NOMO-1 (cell line): ENCODE data around the gene PCMTD2.
"Not testable (repeated sequence)": the region's sequence is repeated elsewhere in the genome, so short reads cannot be mapped to it uniquely, and the experiment has no call there.

Experiments
- DNase-seq, 2 experiments: peaks; one replicate each; lab custom pipeline; 2025; ENCODE audit not compliant: unreplicated experiment in 2 of 2; lab: John Stamatoyannopoulos, UW

PCMTD2 gene

DNA sequence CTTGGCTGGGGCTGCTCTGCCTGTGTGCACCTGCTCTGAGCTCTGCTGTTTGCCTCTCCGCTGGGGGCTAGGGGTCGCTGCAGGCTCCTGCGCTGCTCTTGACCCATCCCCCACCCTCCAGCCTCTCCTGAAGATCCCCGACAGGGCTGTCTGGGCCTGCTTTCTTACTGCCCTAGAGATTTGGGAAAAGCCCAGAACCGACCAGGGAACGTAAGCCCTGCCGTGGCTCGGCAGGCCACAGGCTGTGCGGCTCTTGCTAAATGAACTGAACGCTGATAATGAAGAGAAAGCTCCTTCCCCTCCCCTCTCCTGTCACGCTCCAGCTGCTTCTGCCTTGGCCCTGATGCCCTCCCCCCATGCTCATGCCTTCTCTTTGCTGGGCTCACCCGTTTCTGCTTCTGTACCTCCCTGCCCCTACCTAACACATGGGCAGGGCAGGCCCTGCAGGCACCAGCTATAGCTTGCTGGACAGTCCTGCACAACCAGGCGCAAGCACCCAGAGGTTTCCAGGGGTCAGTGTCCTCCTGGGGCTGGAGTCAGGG lies 32.0 kb upstream of the PCMTD2 start:
- DNase-seq, result no peak

DNA sequence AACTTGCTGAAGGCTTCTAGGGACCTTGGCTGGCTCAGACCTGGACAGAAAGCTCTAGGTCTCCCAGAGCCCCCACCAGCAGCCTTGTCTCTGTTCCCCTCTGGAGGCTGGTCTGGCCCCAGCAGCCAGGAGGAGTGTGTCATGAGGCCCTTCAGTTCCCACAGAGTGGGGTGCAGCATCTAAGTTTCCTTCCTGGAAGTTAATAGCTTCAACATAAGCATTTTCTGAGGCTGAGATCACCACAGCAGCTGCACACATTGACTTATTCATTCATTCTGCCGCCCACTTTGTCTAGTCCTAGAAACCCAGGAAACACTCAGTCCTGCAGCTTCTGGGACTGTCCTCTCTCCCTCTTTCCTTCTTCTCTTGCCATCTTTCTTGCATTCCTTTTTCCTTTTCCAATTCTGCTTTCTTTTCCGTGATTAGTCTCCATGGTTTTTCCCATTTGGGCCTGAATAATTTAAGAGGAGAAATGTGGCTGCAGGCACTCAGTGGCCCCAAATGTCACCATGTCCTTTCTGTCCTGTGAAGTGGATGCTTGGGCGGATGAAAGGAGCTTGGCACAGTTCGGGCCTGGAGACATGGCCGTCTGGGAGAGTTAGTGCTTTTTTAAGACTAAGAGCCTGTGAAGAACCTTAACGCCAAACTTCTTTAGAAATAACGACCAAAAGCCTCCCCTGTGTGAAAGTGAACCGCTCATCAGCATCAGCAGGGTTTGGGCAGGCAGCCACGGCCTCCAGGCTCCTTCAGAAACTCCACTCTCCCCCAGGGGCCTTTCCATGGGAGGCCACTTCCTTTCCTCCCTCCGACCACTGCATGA lies 31.0 kb upstream of the PCMTD2 start:
- DNase-seq, result no peak

DNA sequence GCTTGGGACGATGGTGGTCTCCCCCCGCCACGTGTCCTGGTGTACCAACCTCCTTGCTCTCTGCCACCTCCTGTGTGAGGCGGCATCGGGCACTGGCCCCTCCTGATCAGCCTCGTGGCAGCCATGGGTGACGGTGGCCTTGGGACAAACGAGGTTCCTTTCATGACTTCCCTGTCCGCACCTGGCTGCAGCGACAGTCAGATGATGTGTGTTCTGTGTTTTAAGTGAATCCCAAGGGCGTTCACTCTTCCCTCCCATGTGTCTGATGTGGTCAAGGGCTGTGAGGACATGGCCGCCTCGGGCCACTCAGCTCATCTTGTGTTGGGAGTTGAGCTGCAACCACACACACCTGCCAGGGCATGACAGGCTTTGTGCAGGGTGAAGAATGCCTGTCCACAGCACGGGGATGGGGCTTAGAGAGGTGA lies 30.4 kb upstream of the PCMTD2 start:
- DNase-seq, result no peak

DNA sequence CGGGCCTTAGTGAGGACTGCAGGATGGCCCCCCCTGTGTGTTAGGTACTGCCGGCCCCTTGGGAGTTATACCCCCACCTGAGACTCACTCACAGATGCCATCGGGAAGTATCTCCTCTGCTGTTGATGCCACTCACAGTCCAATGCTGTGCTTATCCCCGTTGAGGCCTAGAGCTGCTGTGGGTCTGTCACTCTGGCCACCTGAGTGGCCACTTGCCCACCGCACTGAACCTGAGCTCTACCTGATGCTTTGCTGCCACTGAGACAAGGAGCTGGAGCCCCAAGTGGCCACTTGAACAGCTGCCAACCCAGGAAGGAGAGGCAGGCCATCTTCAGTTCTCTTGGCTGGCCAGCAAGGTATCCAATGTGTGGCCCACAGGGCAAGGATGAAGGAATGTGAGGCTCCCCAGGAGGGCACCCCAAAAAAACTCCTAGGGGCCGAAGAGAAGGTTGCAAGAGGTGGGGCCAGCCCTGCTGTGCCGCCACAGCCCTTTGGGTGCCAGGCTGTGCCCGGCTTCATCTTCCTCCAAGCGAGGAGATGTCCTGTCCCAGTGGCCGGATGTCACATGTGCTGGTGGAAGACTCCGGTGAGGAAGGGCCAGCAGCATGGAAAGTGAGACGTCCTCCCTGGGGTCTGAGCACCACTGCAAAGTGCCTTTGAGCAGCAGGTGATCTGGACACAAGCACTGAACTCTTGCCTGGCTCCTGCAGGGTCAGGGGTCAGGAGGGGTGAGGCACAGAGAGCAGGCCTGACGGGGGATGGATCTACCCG lies 29.5 kb upstream of the PCMTD2 start:
- DNase-seq, result no peak

DNA sequence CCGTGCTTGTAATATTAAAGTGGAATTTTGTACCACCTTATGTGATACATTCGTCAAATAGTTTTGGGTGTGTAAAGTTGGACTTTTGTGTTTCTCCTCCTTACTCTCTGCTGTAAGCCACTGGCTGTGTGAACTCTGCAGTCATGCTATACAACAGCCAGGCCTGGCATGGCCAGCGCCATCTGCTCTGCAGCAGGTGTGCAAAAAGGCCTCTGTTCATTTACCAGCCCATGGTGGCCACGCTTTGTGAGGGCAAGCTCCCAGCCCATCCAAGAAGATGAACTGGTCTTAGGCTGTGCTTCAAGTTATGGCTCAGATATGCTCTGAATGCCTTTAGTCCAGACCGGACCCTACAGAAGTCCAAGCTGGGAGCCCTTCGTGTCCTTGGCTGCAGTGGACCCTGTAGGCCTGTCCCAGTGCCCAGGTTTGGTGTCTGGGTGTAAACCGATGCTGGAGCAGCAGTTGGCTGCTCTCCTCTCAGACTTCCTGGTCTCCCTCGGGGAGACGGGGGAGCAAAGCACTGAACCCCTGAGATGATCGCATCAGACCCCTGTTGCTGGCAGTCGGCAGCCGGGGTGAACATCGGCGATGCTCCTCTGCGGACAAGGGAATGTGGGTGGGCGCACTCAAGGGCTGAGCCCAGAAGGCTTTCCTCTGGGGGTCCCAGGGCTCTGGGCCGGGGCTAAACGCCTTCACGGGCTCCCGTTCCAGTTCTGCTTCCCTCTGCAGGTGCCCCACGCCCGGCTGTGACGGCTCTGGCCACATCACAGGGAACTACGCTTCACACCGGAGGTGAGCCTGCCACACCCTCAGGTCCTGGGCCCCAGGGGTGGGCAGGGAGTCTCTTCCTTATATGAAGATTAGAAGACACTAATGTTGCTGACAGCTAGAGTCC lies 28.6 kb upstream of the PCMTD2 start:
- no peak for DNase-seq

DNA sequence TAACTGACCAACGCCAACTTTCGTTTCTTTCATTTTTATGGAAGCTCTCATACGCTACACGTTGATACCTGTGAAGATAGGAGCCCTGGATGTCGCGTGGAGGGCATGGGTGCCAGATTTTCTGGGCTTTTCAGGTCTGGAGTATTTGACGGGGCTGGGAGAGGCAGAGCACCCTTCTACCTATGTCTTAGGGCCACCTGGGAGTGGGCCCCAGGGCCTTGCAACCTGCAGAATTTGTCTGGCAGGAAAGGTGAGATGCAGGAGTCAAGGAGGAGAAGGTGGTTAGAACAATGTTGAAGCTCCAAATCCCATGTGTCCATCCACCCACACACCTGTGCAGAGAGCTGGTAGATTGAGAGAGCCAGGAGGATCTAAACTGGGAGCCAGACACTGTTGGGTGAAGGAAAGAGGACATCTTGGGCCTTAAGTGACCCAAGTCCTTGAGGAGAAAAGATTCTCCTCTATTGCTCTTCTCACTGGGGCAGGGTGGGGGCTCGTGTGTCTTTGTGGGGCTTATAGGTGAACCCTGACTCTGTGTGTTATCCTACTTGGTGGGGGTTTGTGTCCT lies 27.4 kb upstream of the PCMTD2 start:
- no peak for DNase-seq

DNA sequence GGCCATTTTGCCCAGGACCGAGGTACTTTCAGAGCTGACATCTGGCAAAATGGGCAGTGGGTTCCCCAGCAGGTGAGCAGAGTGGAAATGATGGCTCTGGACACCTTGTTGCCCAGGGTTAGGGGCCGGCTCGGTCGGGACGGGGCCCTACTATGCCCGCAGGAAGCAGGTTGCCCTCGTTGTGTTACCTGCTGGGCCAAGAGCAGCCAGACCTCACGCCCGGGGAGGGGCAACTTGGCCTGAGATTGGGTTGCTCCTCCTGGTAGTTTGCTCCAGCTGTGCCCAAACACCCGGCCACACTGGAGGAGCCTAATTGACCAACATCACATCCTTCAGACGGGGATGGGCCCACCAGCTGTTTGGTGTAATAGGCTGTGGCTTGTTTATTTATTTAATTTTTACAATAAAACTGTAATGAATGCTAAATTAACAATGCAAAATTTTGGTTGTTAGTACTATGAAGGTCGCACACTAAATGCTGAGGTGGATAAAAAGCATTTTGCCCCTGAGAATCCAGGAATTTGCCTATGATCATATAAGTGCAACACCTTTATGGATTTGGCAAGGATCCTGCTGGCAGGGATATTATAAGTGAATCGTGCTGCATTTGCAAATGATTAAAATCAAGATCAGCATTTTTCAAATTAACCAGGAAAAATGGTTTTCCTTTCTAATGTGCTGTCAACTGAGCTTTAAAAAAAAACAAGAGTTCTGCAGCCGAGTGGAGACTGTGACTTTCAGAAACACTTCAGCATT lies 26.6 kb upstream of the PCMTD2 start:
- no peak for DNase-seq

DNA sequence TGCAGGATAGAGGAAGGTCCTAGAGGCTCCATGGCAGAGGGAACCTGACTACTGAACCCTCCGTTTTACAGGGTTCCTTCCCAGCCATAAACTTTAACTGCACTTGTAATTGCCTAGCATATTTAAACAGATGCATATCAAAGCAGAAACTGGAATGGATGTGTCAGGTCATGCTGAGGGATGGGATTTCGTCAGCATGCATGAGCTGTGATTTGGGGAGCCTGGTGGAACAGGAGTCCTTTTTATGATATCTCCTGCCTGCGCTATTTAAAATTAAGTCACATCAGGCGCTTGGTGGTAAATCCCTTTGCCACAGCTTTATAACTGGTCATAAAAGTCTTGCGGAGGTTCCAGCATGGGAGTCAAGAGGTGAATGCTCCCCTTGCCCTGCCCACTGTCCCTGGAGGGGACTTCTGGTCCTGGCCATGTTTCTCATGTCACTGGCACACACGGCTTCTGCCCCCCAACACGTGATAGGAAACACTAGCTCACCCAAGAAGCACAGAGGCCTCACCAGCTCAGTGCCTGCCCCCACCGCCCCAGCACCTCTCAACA lies 26.0 kb upstream of the PCMTD2 start:
- DNase-seq, result no peak

DNA sequence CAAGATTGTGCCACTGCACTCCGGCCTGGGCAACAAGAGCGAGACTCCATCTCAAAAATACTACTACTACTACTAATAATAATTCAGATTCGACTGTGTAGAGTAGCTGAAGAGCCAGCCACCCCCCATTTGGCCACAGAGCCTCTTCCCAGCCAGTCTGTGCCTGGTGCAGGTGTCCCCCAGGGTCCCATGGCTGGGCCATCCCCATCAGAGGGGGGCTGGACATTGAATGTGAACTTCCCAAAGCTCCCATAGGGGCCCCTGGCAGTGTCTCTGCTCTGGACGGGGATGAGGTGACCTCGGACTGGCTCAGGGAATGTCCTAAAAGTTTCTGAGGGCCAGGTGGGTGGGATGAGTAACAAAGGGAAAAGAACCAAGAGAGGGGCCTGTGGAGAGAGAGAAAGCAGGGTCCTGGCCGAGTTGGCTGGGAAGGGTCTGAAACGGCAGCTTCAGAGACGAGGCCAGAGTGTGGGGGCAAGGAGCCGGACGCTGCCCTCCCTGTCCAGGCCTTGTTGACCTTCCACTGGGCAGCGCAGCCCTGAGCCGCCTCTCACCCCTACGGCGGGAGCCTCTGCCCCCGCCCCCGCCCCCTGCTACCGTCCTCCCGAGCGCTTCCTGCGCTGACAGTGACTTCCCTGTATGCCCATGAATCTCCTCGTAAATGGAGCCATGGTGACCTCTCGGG lies 24.9 kb upstream of the PCMTD2 start:
- no peak for DNase-seq

DNA sequence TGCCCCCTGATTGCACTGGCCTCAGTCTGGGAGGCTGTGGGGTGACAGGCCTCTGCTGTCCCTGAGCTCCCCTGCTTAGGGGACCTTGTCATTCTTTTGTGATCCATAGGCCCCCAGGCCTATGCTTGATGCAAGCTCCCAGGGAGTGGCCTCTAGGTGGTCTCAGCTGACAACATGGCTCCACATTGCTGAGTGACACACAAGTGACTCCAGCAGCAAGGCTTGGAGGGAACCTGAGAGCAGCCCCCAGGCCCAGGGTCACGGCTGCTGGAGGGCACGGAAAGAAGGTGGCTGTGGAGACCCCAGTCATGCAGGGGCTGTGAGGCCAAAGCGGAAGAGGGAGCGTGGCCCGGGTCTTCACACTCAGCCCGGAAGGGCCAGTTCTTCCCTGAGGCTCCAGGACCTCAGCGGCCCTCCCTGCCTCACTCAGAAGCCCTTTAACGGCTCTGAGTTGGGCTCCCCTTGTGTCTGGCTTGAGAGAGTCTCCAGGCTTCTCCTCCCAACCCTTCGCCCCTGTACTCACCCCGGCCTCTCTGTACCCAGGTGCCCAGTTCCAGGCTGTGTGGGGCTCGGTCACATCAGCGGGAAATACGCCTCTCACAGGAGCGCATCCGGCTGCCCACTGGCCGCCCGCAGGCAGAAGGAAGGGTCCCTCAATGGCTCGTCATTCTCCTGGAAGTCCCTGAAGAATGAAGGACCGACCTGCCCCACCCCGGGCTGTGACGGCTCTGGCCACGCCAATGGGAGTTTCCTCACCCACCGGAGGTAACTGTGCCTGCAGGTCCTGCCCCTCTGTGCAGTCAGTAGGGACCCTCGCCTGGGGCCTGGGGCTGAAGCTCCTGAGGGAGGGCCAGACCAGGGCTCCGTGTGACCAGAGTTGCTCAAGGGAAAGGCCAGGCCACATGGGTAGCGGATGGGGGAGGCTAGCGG lies 23.7 kb upstream of the PCMTD2 start:
- DNase-seq, result no peak

DNA sequence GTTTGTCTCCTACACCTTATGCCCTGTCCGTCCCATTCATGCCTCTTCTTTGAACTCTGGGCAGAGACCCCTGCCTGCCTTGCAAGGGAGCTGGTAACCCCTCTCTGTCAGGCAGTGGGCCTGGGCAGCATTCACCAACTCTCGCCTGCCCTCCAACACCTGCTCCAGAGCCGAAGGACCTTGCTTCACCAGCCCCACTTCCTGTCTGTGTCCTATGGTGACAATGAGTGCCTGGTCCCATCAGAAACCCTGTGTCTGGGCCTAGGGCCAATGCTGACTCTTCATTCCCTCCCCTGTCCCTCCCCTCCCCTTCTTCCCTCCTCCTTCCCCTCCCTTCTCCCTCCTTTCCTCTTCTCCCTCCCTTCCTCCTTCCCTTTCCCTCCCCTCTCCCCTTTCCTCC lies 22.8 kb upstream of the PCMTD2 start:
- DNase-seq, result no peak

DNA sequence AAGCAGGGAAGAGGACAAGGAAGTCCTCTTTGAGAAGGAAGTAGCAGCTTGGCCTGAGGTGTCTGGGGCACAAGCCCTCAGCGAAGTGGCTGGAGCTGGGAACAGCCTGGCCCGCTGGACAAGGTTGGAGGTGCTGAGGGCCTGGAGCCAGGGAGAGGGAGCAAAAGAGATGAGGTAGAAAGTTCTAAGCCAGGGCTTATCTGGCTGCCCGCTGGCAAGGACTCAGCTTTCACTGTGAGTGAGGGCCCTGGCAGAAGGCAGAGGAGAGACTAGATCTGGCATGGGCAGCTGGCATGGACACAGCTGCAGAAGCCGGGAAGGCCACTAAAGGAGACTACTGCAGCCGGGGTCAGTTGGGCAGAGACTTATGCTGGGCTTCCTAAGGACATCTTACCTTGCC lies 21.8 kb upstream of the PCMTD2 start:
- DNase-seq, result no peak

DNA sequence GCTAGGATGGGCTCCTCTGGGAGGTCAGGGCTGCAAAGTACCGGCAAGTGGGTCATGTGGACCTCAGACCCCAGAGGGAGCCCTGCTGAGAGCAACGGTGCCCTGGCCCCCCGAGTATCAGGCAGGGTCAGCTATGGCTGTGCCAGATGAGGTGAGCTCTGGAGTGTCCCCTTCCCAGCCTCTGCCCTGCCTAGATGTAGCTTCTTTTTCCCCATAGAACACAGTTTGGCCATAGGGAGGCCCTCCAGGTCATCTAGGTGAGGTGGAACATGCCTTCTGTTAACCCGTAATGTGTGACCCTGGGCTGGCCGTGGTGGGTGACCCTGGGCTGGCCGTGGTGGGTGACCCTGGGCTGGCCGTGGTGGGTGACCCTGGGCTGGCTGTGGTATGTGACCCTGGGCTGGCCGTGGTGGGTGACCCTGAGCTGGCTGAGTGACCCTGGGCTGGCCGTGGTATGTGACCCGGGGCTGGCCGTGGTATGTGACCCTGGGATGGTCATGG lies 21.2 kb upstream of the PCMTD2 start:
- no peak for DNase-seq

DNA sequence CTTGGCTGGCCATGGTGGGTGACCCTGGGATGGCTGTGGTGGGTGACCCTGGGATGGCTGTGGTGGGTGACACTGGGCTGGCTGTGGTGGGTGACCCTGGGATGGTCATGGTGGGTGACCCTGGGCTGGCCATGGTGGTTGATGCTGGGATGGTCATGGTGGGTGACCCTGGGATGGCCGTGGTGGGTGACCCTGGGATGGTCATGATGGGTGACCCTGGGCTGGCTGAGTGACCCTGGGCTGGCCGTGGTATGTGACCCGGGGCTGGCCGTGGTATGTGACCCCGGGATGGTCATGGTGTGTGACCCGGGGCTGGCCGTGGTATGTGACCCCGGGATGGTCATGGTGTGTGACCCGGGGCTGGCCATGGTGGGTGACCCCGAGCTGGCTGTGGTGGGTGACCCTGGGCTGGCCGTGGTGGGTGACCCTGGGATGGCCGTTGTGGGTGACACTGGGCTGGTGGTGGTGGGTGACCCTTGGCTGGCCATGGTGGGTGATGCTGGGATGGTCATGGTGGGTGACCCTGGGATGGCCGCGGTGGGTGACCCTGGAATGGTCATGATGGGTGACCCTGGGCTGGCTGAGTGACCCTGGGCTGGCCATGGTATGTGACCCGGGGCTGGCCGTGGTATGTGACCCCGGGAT lies 20.5 kb upstream of the PCMTD2 start:
- not testable (repeated sequence) for DNase-seq

DNA sequence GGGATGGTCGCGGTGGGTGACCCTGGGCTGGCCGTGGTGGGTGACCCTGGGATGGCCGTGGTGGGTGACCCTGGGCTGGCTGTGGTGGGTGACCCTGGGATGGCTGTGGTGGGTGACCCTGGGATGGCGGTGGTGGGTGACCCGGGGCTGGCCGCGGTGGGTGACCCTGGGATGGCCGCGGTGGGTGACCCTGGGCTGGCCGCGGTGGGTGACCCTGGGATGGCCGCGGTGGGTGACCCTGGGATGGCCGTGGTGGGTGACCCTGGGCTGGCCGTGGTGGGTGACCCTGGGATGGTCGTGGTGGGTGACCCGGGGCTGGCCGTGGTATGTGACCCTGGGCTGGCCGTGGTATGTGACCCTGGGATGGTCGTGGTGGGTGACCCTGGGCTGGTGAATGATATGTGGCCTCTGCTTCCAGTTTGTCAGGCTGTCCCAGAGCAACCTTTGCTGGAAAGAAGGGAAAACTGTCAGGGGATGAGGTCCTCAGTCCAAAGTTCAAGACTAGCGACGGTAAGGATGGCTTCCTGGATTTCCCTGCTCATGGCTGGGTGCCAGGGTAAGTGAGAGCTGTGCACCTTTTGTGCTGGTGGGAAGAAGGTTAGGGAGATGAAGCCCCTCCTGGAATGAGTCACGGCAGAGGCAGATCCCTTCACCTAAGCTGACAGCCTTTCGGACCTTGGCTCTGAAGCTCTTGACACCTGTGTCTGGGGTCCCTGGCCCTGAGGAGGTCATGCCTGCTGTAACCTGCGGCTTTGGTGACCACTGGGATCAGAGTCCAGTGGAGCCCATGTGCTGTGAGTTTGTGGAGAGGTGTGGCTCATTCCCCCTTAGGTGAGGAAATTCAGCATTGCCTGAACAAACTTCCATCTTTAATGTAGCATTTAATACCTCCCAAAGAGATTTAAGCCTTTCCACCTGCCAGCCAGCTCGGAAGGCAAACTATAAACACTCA lies 19.1 kb upstream of the PCMTD2 start:
- no peak for DNase-seq

DNA sequence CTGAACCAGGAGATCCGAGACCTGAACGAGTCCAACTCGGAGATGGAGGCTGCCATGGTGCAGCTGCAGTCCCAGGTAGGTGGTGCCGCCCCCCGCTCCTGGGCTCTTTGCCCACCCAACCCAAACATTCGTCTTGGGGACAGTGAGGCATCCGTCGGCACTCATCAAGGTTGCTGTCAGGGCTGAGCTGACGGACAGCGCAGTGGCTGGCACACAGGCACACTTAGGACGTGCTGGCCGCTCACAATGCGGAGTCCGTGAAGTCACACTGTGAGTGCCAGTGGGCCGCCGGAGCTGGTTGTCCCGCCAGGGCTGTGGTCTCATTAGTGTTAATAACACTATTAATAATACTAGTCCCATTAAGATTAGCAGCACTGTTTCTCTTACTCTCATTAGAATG lies 18.2 kb upstream of the PCMTD2 start:
- no peak for DNase-seq
